ENCODE results near the gene EPHX1.
"Not testable (repeated sequence)": the region's sequence is repeated elsewhere in the genome, so short reads cannot be mapped to it uniquely, and the experiment has no call there.

EPHX1 gene

DNA sequence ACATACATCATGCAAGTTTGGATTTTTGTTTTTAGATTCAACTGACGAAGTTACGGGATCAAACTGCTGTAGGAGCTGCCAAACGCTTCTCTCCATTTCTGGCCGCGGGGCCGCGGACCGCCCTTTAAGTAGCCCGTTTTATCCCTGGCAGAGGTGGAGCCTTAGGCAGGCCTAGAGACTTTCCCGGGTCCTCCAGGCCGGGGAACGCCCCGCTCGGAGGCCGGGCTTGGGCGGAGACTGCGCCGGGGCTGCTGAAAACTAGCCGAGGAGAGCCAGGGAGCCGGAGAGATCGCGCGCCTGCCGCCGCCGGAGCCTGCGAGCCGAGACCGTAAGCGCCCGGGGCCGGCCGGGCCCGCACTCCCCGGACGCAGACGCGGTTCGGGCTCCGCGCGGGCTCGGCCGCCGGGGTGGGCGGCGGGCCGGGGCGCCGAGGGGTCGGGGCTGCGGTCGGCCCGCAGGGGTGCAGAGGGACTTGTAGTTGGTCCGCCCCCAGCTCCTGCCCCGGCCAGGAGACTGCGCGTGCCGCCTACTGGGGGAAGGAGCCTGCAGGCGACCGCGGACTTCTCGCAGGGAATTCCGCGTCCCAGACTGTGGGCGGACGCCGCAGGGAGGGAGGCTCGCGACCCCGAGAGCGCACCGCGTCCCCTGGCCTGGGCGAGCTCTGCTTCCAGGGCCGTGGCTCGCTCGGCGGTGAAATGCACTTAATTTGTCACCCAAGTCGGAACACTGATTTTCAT is at the start of gene EPHX1:
Gene EPHX1 (plus strand): TSS at position 283 of the 737 bp plus-strand sequence. CDS start 18,606 bp downstream, outside the sequence.
- DNase-seq = peak; percentile 68

DNA sequence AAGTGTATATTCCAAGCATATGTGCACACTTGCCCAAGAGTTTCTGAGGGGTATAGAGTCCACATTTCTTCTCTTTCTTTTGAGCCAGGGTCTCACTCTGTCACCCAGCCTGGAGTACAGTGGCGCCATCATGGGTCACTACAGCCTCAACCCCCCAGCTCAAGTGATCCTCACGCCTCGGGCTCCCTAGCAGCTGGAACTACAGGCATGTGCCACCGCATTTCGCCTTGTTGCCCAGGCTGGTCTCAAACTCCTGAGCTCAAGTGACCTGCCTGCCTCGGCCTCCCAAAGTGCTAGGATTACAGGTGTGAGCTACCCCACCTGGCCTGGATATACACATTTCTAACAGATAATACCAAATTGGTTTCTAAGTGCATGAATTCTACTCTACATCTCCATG is 49.4 kb upstream of the EPHX1 start:
- DNase-seq = no peak

DNA sequence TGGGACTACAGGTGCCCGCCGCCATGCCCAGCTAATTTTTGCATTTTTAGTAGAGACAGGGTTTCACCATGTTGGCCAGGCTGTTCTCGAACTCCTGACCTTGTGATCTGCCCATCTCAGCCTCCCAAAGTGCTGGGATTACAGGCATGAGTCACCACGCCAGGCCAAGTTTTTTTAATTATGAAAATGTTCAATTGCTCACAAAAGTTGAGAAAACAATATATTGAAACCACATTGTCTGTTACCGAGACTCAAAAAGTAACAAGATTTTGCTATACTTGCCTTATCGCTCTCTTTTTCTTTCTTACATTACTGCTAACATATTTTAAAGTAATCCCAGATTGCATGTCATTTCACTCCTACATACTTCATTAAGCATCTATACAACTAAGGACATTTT is 48.5 kb upstream of the EPHX1 start:
- not testable (repeated sequence) for DNase-seq

DNA sequence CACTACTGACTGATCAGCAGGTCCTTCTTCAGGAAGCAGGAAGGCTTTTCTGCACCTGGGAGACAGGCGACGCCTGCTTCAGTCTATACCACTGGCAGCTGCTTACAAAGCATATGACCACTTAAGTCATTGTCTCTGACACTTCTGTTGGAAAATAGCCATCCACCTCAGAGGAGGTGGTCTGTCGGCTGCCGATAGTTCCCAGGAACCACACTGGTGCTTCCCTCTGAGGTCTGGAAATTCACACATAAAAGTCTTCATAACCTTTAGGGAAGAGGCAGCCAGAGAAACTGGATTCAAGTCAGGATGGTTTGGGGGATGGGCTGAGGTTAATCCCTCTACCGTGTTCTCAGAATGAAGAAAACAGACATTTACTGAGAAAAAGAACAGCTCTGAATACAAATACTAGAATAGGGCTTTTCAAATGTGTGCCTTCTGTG is 47.9 kb upstream of the EPHX1 start:
- DNase-seq = no peak

DNA sequence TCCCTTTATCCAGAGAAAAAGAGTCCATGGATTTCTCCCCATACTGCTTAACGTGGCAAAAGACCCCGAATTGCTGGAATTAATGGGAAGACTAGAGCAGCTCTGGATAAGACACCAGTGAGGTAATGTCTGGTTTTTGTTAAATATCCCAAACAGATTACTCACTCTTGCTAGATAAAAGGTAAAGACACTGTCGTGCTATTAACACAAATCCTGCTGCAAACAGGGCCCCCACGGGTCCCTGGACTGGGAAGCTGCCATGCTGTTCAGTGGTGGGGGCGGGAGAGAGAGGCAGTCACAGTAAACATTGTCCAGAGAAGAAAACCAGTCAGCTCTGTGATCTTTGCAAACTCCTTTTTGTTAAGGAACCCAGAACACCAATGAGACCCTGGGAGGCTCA is 47.5 kb upstream of the EPHX1 start:
- no peak for DNase-seq

DNA sequence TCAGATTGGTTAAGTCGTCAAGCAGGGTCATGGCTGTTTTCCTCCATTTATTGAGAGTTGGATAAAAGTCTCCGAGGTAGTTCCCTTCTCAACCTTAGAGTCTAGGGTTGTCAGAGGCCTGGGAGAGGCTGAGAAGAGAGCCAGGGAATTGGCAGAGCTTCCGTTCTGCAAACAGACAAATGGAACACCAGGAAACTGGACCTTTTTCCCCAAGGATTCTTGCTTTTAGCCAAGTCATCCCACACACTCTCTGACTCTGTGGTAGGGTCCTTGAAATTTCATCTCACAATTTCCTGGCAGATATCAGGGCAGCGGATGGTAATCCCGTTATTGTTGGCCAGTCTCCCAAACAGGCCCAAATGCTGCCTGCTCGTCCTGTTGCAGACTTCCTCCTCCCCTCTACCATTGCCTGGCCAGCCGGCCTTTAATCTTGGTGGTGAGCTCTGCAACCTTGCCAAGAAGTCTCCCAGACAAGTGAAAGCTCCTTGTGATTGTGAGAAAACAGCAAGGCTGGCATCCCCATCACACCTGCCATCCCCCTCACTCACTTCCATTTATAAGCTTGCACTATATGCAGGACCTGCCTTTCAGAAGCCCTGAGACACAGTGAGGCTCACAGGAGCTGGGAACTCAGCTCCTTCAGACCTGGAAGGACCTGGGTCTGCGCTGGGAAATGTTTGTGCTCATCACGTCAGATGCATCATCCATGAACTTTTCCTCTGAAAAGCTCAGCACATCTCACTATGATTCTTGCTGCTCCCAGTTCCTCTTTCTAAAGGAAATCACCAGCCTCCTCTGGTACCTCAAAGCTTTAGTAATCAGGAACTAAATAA is 46.0 kb upstream of the EPHX1 start:
- DNase-seq = no peak

DNA sequence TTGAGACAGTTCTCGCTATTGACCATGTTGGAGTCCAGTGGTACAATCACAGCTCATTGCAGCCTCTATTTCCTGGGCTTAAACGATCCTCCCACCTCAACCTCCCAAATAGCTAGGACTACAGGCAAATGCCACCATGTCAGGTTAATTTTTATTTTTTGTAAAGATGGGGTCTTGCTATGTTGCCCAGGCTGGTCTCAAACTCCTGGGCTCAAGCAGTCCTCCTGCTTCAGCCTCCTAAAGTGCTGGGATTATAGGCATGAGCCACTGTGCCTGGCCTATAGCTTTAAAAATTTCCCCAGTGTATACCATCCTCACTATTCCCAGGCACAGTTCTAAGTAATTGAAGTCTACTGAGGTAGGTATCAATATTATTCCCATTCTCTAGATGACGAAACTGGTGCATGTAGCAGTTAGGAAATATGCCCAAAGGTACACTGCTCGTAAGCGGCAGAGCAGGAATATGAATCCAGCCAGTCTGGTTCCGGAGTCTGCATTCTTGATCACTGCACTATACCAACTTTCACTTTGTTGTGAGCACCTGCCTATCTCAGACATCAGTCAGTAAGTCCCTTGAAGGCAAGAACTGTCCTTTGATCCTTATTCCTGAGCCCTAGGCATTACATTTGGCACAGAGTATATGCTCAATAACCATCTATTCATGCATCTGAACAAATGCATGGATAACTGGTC is 43.8 kb upstream of the EPHX1 start:
- no peak for DNase-seq

DNA sequence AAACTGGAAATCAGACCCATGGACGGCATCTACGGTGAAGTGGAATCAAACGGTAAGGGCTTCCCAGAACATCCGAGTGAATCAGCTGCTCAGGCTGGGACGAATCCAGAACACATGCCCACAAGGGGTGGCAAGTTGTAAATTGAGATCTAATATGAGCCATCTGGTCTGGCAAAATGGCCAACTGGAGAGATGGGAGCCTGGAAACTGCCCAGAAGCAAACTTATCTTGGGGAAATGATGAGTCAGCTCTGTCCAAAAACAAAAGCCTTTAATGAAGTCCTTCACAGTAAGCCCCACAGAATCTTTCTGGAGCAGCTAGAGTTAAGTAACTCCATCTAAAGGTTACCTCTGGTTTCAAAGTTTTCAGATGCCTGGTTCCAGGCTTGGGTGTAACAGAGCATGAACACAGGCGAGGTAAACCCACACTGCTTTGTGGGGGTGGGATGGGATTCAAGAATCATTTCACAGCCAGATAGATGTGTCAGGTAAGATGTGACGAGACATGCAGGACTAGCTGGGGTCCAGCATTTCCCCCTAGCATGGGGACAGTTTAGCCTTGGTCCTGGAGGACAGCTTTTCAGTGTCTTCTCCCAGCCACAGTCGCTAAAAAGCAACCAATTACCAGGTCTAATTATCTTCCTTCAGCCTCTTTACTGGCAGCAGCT is 42.8 kb upstream of the EPHX1 start:
- DNase-seq = no peak

DNA sequence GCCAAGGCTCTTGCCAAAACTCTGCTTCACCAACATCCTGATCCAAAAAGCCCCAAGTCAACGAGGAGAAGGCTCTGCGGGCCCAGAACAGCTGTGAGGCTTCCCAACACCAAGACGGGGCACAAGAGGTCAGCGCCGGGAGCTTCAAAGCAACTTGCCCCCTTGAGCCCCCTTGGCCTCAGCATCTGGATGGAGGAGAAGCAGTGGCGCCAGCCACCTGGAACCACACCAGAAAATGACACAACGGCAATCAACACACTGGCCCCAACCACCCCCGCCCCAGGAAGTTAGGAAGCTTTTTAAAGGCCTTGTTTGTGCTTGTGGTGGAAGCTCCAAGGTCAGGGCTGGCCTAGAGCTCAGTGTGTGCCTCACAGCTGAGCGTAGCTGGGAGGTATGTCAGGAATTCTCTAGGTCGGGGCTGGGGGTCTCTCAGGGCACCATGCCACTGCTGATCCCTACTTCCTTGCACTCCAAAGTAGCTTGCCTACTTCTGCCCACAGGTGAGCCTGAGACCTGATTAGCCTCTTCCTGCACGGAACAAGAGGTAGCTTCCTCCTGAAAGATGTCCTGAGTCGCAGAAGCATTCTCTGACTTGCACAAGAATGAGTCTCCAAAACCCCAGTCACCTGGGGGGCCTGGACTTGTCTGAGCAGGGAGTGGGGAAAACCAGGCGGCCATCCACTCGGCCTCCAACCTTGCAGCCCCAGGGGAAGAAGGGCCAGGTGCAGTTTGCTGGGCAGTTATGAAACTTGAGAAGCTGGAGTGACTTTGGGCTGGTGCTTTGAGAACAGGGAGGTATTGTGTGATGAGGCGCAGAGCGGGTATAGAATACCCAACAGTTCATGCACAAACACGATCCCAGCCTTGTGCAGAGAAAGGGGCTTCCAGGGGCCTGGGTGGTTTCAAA is 42.0 kb upstream of the EPHX1 start:
- DNase-seq = no peak

DNA sequence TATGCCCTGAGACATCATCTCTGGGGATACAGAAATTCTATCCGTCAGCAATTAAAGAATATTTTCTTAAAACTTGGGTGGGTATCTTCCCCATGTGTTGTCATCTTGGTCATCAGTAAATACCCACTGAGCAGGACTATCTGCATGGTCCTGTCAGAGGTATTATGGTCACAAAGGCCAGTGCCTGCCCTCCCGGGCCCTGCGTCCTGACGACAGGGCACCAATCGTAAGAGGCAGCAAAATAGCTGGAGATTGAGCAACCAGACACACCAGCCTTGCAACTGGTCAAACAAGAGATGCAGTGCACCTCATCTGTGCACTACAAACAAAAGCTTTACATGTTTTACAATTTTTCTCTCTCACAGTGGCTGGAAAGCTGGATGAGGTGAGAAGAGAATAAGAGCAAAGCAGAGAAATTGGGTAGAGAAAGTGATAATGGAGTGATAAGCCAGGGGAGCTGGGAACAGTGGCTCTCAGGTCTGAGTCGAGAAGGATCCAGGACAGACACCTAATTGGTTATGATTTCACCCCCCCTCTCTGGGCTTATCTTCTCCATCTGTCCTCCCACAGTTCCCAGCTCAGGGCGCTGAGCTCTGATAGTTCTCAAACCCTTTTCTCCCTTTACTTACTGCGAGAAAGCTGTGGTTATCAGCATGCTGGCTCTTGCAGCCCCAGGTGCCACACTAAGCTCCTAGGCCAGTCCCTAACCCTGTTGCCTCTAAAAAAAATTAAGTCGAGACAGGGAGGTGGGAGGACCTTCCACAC is 41.1 kb upstream of the EPHX1 start:
- DNase-seq = no peak

DNA sequence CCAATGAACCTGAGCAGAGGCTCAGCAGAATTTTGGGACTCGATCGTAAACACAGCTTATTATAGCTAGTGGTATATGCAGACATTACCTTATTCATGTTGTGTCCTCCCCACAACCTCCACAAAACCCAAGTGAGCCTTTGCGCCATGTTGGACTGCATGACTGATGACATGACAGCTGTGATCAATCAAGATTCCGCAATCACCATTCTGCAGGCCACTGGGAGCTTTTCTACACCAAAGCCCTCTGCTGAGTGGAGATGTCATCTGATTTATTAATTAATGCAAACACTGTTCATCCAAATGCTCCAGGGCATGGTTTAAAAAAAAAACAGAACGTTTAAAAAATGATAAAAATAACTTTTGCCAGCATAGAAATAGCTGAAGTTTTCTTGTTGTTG is 40.2 kb upstream of the EPHX1 start:
- no peak for DNase-seq

DNA sequence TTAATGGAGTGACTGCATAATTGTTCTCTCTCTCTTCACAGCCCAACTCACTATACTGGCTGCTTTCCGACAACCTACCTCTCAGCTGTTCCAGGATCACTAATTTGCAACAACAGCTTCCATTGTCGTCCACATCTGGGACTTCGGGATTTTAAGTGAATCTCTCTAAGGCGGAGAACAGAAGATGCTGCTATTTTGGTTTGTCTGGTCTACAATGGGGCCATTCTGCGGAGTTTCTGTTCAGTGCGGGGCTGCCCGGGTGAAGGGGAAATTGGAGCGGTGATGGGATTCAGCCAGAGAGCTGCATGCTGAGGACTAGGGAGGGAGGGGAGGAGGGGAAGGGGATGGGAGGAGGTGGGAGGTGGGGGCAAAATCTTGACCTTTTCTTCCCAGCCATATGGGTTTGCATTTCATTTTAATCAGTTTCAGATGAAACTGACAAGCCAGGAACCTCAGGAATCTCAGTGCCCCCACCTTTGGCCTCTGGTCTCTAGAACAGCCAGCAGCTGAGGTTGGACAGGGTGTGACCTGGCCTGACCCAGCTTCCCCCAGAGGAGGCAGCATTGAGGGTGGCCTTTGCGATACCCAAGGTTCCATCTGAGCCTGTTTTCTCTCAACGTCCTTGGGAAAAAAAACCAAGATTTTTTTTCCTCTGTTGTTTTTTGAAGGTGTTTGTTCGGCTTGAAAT is 39.2 kb upstream of the EPHX1 start:
- DNase-seq = no peak

DNA sequence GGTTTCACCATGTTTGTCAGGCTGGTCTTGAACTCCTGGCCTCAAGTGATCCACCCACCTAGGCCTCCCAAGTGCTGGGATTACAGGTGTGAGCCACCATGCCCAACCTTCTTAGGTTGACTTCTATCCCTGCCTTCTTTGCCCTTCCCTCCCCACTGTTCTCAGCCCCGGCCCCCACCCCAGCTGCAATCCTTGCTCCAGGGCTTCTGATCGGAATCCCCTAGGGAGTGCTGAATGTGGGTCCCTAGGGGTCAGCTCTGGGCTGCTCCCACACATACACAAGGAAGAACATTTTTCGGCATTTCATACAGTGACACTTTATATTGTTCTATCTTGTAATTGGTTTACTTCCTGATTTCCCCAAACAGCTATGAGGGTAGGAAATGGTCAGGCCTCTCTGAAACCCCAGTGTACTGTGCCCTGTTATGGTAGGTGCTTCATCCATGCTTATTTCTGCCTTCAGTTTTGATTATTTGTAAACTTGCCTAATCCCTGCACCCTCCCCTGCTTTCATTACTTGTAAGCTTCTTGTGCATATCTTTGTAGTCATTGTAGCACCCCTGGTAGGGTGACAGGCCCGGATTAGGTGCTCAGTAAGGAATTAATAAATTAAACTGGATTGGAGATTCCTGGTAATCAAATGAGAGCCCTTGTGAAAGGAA is 38.1 kb upstream of the EPHX1 start:
- no peak for DNase-seq

DNA sequence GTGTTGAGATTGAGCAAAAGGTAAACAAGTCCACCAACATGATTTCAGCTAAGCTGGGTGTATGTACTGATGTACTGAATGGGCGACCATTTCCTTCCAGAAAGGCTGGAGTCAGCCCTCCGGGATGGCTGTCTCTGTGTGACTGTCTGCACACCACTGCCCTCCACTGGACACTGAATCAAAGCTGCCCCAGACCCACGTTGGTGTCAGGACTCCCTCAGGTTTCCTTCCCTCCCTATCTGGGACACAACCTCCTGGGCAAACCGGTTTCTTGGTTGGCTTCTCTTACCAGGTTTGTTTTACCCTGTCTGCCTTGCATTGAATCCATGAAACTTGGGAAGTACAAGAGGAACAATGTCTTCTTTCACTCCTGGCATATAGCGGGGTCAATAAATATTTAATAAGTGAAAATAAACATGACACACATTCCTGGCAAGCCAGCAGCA is 37.6 kb upstream of the EPHX1 start:
- DNase-seq = peak; percentile 26

DNA sequence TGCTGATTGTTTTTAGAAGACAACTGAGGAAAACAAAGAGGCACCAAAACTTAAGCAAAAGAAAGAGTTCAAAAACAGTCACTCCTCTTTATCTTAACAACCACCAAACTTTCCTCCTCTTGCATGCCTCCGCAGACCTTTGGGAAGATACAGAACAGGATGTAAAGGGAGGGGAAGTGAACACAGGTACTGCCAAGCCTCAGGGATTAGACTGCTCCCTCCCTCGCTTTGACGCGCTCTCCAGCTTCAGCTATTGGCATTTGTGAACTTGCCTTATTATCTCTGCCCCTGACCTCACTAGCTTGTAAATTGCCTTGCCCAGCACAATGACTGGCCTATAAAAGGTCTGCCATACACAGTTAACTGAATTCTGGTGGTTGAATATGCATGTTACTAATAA is 37.1 kb upstream of the EPHX1 start:
- no peak for DNase-seq

DNA sequence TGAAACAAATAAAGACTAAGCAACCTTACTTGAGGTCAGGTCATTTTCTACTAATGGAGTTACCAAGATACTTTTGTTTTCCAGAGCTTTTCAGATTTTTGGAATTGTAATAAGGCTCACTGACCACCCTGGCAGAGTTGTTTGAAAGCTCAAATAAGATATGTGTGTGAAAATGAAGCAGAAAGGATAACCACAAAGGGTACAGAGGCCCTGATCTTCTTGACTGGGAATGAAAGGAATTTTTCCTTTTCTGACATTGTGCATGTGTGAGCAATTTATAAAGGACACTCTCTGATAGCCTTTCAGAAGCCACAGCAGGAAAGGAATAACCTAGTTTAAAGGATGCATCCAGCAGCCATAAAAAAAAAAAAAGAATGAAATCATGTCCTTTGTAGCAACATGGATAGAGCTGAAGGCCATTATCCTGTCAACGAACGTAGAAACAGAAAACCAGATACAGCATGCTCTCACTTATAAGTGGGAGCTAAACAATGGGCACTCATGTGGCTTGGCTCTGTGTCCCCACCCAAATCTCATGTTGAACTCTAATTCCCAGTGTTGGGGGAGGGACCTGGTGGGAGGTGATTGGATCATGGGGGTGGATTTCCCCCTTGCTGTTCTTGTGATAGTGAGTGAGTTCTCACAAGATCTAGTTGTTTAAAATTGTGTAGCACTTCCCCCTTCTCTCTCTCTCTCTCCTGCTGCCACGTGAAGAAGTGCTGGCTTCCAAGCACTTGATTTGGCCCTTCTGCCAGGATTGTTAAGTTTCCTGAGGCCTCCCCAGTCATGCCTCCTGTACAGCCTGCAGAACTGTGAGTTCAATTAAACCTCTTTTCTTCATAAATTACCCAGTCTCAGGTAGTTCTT is 35.4 kb upstream of the EPHX1 start:
- no peak for DNase-seq

DNA sequence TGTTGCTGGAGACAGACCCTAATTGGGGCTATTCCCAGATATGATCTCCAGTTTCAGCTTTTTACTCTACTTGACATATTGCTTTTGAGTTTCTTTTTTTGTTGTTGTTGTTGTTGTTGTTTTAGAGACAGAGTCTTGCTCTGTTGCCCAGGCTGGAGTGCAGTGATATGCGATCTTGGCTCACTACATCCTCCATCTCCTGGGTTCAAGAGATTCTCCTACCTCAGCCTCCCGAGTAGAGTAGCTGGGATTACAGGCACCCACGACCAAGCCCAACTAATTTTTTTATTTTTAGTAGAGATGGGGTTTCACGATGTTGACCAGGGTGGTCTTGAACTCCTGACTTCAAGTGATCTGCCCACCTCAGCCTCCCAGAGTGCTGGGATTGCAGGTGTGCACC is 33.6 kb upstream of the EPHX1 start:
- no peak for DNase-seq

DNA sequence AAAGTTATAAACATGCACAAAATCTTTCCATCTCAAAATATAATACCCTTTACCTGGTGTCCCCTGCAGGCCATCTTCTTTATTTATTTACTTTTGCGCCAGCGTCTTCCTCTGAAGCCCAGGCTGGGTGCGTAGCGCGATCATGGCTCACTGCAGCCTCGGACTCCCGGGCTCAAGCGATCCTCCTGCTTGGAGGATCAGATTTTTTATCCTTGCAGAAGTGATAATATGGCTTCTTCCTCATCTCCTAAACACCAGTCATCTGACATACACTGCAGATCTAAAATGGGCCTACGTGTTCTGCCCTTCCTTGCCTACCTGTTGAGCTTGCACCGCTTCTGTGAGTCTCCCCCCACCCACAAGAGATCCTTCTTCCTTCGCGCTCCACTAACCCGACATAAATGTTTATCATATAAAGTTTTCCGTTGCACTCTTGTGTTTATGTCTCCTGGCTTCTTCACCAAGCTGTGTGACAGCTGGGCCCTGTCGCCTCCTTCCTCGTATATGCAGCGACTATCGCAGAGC is 32.8 kb upstream of the EPHX1 start:
- peak; percentile 8 for DNase-seq
